Gastroesophageal sphincter (tissue), 4 donors: ENCODE results near the gene PODNL1. TPM values are rescaled to one million over a fixed set of nuclear protein-coding genes. Genes with fewer than 3 reads are reported as not detected.
"Not testable (repeated sequence)": the region's sequence is repeated elsewhere in the genome, so short reads cannot be mapped to it uniquely, and the experiment has no call there.

Experiments
- ATAC-seq: fragments of 150-250 bp; one replicate; pipeline ENCODE4 v1.9.1; 2016; ENCODE audit warnings: mild to moderate bottlenecking, moderate library complexity
- H3K27ac ChIP-seq, 4 donors: fragments of 200-600 bp; sonication (generic) in 3 of 4; 1 replicate in 3 of 4; 2 replicates in 1 of 4; pipeline ENCODE4 v1.5.1; 2016 to 2019
- H3K27me3 ChIP-seq: fragments of 200-600 bp; sonication (generic); one replicate; pipeline ENCODE4 v1.5.1; 2019
- H3K36me3 ChIP-seq, 2 donors: fragments of 200-600 bp; sonication (generic); one replicate each; pipeline ENCODE4 v1.5.1; 2019; ENCODE audit warnings: control low read depth in 1 of 2
- H3K4me1 ChIP-seq, 3 donors: fragments of 200-600 bp; sonication (generic); 1 replicate in 2 of 3; 2 replicates in 1 of 3; pipeline ENCODE4 v1.5.1; 2016 to 2019; ENCODE audit warnings: control low read depth in 2 of 3
- H3K4me3 ChIP-seq, 2 donors: fragments of 200-600 bp; sonication (generic); one replicate each; pipeline ENCODE4 v1.5.1; 2019; ENCODE audit warnings: mild to moderate bottlenecking in 1 of 2, moderate library complexity in 1 of 2
- H3K9me3 ChIP-seq, 3 donors: fragments of 200-600 bp; sonication (generic); one replicate each; pipeline ENCODE4 v1.5.1; 2017 to 2019; ENCODE audit warnings: control low read depth in 2 of 3
- CTCF ChIP-seq, 4 experiments: fragments of 200-600 bp in 2 of 4; fragments of 450-650 bp in 2 of 4; sonication (generic) in 1 of 4; IDR thresholded peaks; one replicate each; pipeline ENCODE4 v1.5.1; 2017 to 2019; ENCODE audit warnings: antibody characterized with exemption in 4 of 4, mild to moderate bottlenecking in 2 of 4, moderate library complexity in 2 of 4
- EP300 ChIP-seq: sonication (generic); formaldehyde crosslinking; IDR thresholded peaks from one replicate; pipeline ENCODE4 v1.6.1; 2017; ENCODE audit warnings: antibody characterized with exemption, mild to moderate bottlenecking
- POLR2A ChIP-seq, 2 donors: fragments of 450-650 bp; IDR thresholded peaks; one replicate each; pipeline ENCODE4 v1.6.1; 2017; ENCODE audit warnings: antibody characterized with exemption in 2 of 2, mild to moderate bottlenecking in 2 of 2, moderate library complexity in 1 of 2
- POLR2AphosphoS5 ChIP-seq: sonication (generic); formaldehyde crosslinking; IDR thresholded peaks from one replicate; pipeline ENCODE4 v1.6.1; 2017; ENCODE audit warnings: antibody characterized with exemption
- WGBS, 2 donors: methylation state at CpG; one replicate each; pipeline ENCODE4 v1.1.5; 2018; ENCODE audit warnings: low coverage in 1 of 2; 5-methylcytosine and 5-hydroxymethylcytosine counted together
- total RNA-seq, 4 donors: library from RNA; depleted of rRNA; stranded (reverse); fragments of >200 nt; gene quantifications; one replicate each; pipeline ENCODE4 v1.1.0, GENCODE V29; 2016

The PODNL1 gene
- total RNA-seq, 4 donors from 2014 or later, result 0.62 to 0.67 TPM; not detected in 2

- no peaks in the 10 kb centered on the region for H3K4me1 ChIP-seq
- H3K4me3 ChIP-seq, result no peak overlapping the region
- ATAC-seq, result no peak
- H3K27ac ChIP-seq, result no peak overlapping the region
- WGBS, 2 donors, result 90 to 91% methylated on average over 7 to 13 of the region's 18 CpGs
- H3K27me3 ChIP-seq, result no peaks in the 10 kb centered on the region
- no peaks in the 10 kb centered on the region for H3K9me3 ChIP-seq
- no peak for TF ChIP-seq POLR2AphosphoS5
- no peak for TF ChIP-seq POLR2A (IDR thresholded peaks at IDR 0.05)
- TF ChIP-seq CTCF (IDR thresholded peaks at IDR 0.05), result no peak
- no peak for TF ChIP-seq EP300
- H3K36me3 ChIP-seq, result peaks cover 0 to 98% of the 10 kb centered on the region in 2 donors
Measured at GRCh38 chr19:13968999-13969398, 30.8 kb upstream of the PODNL1 start.

GRCh38 chr19:13968383-13968935, 30.2 kb upstream of the PODNL1 start:
- TF ChIP-seq EP300, result no peak
- TF ChIP-seq POLR2AphosphoS5, result no peak
- TF ChIP-seq CTCF (IDR thresholded peaks at IDR 0.05), result no peak
- no peak for TF ChIP-seq POLR2A (IDR thresholded peaks at IDR 0.05)
- no peaks in the 10 kb centered on the region for H3K27me3 ChIP-seq
- 70 to 97% methylated on average over 2 to 6 of the region's 22 CpGs for WGBS, 2 donors
- no peak overlapping the region for H3K4me3 ChIP-seq
- no peaks in the 10 kb centered on the region for H3K9me3 ChIP-seq
- peaks cover 0 to 98% of the 10 kb centered on the region in 2 donors for H3K36me3 ChIP-seq
- peaks cover 0 to 2% (median 0%) of the 10 kb centered on the region in 3 donors for H3K4me1 ChIP-seq
- no peak overlapping the region for H3K27ac ChIP-seq
- no peak for ATAC-seq

- H3K27ac ChIP-seq, H3K27me3 ChIP-seq, ATAC-seq, H3K9me3 ChIP-seq, H3K4me3 ChIP-seq: not testable (repeated sequence)
- Histone ChIP-seq H3K4me1 (peaks cover 0 to 15% (median 0%) of the 10 kb centered on the region in 3 donors), H3K36me3 (peaks cover 0 to 96% of the 10 kb centered on the region in 2 donors)
- 95% methylated on average over 5 of the region's 8 CpGs; no CpG with 5 or more reads in 1 of the 2 donors for WGBS, 2 donors
Measured at GRCh38 chr19:13967206-13967605, 29.0 kb upstream of the PODNL1 start.

- H3K4me3 ChIP-seq, result no peak overlapping the region
- H3K27ac ChIP-seq, result no peak overlapping the region
- H3K36me3 ChIP-seq, result peaks cover 0 to 96% of the 10 kb centered on the region in 2 donors
- TF ChIP-seq EP300 (no peak), POLR2A (IDR thresholded peaks at IDR 0.05) (no peak), CTCF (IDR thresholded peaks at IDR 0.05) (no peak), POLR2AphosphoS5 (no peak)
- WGBS, 2 donors, result no CpG with 5 or more reads among the region's 14 CpGs
- no peaks in the 10 kb centered on the region for H3K27me3 ChIP-seq
- no peak for ATAC-seq
- peaks cover 0 to 20% (median 0%) of the 10 kb centered on the region in 3 donors for H3K4me1 ChIP-seq
- no peaks in the 10 kb centered on the region for H3K9me3 ChIP-seq
Measured at GRCh38 chr19:13966684-13967128, 28.5 kb upstream of the PODNL1 start.

GRCh38 chr19:13965926-13966683, 27.9 kb upstream of the PODNL1 start:
- H3K4me1 ChIP-seq, result peaks cover 0 to 20% (median 0%) of the 10 kb centered on the region in 3 donors
- TF ChIP-seq EP300 (no peak), POLR2A (IDR thresholded peaks at IDR 0.05) (no peak), POLR2AphosphoS5 (no peak), CTCF (IDR thresholded peaks at IDR 0.05) (no peak)
- ATAC-seq, result no peak
- H3K4me3 ChIP-seq, result no peak overlapping the region
- no peak overlapping the region for H3K27ac ChIP-seq
- peaks cover 0 to 95% of the 10 kb centered on the region in 2 donors for H3K36me3 ChIP-seq
- H3K27me3 ChIP-seq, result no peaks in the 10 kb centered on the region
- no CpG with 5 or more reads among the region's 20 CpGs for WGBS, 2 donors
- H3K9me3 ChIP-seq, result no peaks in the 10 kb centered on the region
